K562 (cell line): ENCODE data around the gene CHD6. TPM values are rescaled to one million over a fixed set of nuclear protein-coding genes. Genes with fewer than 3 reads are reported as not detected.

ENCODE experiments used
- ATAC-seq: fragments of 200-7000 bp; cut with Tn5 transposase; 3 replicates; pipeline ENCODE4 v1.9.1; 2020; ENCODE audit warnings: moderate library complexity
- BruUV-seq: library from RNA; stranded (reverse); fragments of 400-500 nt; replicated peaks from 2 replicates; lab custom pipeline; 2021; lab: Mats Ljungman, UMichigan
- CTCF ChIA-PET: fragments of 300-600 bp; formaldehyde crosslinking; extraction: SDS; loops from one replicate; lab custom pipeline; 2021; ENCODE audit warnings: low intra/inter-chr PET ratio; lab: Yijun Ruan, JAX
- POLR2A ChIA-PET: fragments of 300-600, 350-650 bp; sonication (Branson Sonifier 250); formaldehyde crosslinking; extraction: SDS; loops from one replicate; lab custom pipeline; 2021; ENCODE audit warnings: antibody characterized with exemption, inconsistent platforms; lab: Yijun Ruan, JAX
- DNase-seq, 4 experiments: peaks; one replicate each; pipeline versions ENCODE4 v3.0.0 to v3.0.0-alpha.2; 2011 to 2018; ENCODE audit warnings: low spot score in 3 of 4, mixed read lengths in 3 of 4; ENCODE audit errors: extremely low read depth in 1 of 4
- FAIRE-seq: peaks from 2 replicates; lab custom pipeline; 2011; peaks lifted over from hg19 to GRCh38; lab: Jason Lieb, UNC
- H2AFZ ChIP-seq: 2 replicates; pipeline ENCODE4 v1.6.0; 2011; ENCODE audit warnings: low read depth, low read length, control low read depth, inconsistent platforms
- H3K27ac ChIP-seq: fragments of 200-600 bp; 3 replicates; pipeline ENCODE4 v1.8.0; 2011; ENCODE audit warnings: low read depth, mild to moderate bottlenecking, control low read depth, inconsistent platforms, low read length, moderate library complexity, mixed read lengths; ENCODE audit errors: extremely low read depth
- H3K27me3 ChIP-seq, 2 experiments: fragments of 300-600 bp in 1 of 2; 2 replicates in 1 of 2; 3 replicates in 1 of 2; pipeline versions ENCODE4 v1.6.0 to v1.8.0; 2011; ENCODE audit warnings: inconsistent platforms in 2 of 2, low read length in 2 of 2, mild to moderate bottlenecking in 1 of 2, mixed read lengths in 1 of 2, moderate library complexity in 1 of 2; ENCODE audit not compliant: control insufficient read depth in 2 of 2, insufficient read depth in 2 of 2
- H3K36me3 ChIP-seq: fragments of 300-600 bp; 3 replicates; pipeline ENCODE4 v1.8.0; 2011; ENCODE audit warnings: mild to moderate bottlenecking, low read length, inconsistent platforms; ENCODE audit not compliant: control insufficient read depth, insufficient read depth
- H3K4me1 ChIP-seq, 2 experiments: fragments of 200-600 bp in 1 of 2; replicated peaks in 1 of 2; 2 replicates in 1 of 2; 3 replicates in 1 of 2; pipeline versions ENCODE4 v1.5.1 to v1.8.0; 2011; ENCODE audit warnings: inconsistent platforms in 2 of 2, low read length in 2 of 2, mild to moderate bottlenecking in 1 of 2, mixed read lengths in 1 of 2, moderate library complexity in 1 of 2; ENCODE audit not compliant: control insufficient read depth in 2 of 2, insufficient read depth in 2 of 2
- H3K4me2 ChIP-seq: 2 replicates; pipeline ENCODE4 v1.6.1; 2011; ENCODE audit warnings: low read length, control low read depth, inconsistent platforms, mixed read lengths; ENCODE audit not compliant: insufficient read depth
- H3K4me3 ChIP-seq: fragments of 200-600 bp; sonication (generic), shearing (Covaris generic); 2 replicates; pipeline ENCODE4 v1.5.1; 2016; ENCODE audit warnings: control low read depth, inconsistent platforms
- H3K79me2 ChIP-seq: fragments of 200-600 bp; 3 replicates; pipeline ENCODE4 v1.8.0; 2011; ENCODE audit warnings: low read length, inconsistent platforms; ENCODE audit not compliant: control insufficient read depth, insufficient read depth
- H3K9ac ChIP-seq, 2 experiments: 2 replicates each; pipeline versions ENCODE4 v1.6.0 to v1.6.1; 2011; ENCODE audit warnings: low read depth in 2 of 2, low read length in 2 of 2, control low read depth in 1 of 2, inconsistent platforms in 1 of 2, mild to moderate bottlenecking in 1 of 2, mixed read lengths in 1 of 2; ENCODE audit not compliant: insufficient read depth in 1 of 2
- H3K9me1 ChIP-seq: one replicate; pipeline ENCODE4 v1.6.0; 2011; ENCODE audit warnings: inconsistent platforms, mild to moderate bottlenecking, low read length, moderate library complexity; ENCODE audit not compliant: control insufficient read depth, insufficient read depth
- H3K9me3 ChIP-seq: replicated peaks from 2 replicates; pipeline ENCODE4 v1.5.1; 2011; ENCODE audit warnings: low read depth, low read length, inconsistent platforms; ENCODE audit not compliant: control insufficient read depth, insufficient read depth
- H4K20me1 ChIP-seq: replicated peaks from 2 replicates; pipeline ENCODE4 v1.6.1; 2011; ENCODE audit warnings: low read length, inconsistent platforms, mixed read lengths; ENCODE audit not compliant: control insufficient read depth, insufficient read depth
- CBX1 ChIP-seq: sonication (generic); IDR thresholded peaks from 2 replicates; pipeline ENCODE4 v1.6.1; 2016; ENCODE audit warnings: antibody characterized with exemption, low read depth, mild to moderate bottlenecking
- CEBPG ChIP-seq, 3 experiments: fragments of 200-800 bp in 1 of 3; sonication (Bioruptor generic) in 1 of 3; sonication (generic) in 1 of 3; formaldehyde crosslinking in 1 of 3; IDR thresholded peaks in 2 of 3; conservative IDR thresholded peaks in 1 of 3; 2 replicates each; pipeline versions ENCODE4 v1.6.1 to v1.8.0; 2016 to 2022; ENCODE audit warnings: missing compliant biosample characterization in 2 of 3, missing genetic modification characterization in 2 of 3, mild to moderate bottlenecking in 1 of 3, missing genetic modification reagents in 1 of 3
- CREBBP ChIP-seq: IDR thresholded peaks from one replicate; pipeline ENCODE4 v1.6.1; 2012; ENCODE audit warnings: low read depth, mild to moderate bottlenecking, control low read depth, inconsistent platforms, low read length
- KLF10 ChIP-seq: fragments of 250-450 bp; sonication (Bioruptor Pico); IDR thresholded peaks from 2 replicates; pipeline ENCODE4 v1.6.1; 2021; ENCODE audit warnings: matching md5 sums
- MLX ChIP-seq, 2 experiments: fragments of 450-650 bp in 1 of 2; sonication (generic) in 1 of 2; formaldehyde crosslinking; conservative IDR thresholded peaks; 2 replicates each; pipeline versions ENCODE4 v1.4.0 to v1.8.1; 2020 to 2022; ENCODE audit warnings: mild to moderate bottlenecking in 1 of 2, missing genetic modification reagents in 1 of 2
- MNT ChIP-seq, 2 experiments: fragments of 450-650 bp; conservative IDR thresholded peaks; 2 replicates each; pipeline ENCODE4 v1.6.1; 2017; ENCODE audit warnings: mild to moderate bottlenecking in 2 of 2, moderate library complexity in 2 of 2
- PHF20 ChIP-seq: fragments of 450-650 bp; IDR thresholded peaks from 2 replicates; pipeline ENCODE4 v1.6.1; 2018; ENCODE audit not compliant: partially characterized antibody
- SETDB1 ChIP-seq: IDR thresholded peaks from one replicate; pipeline ENCODE4 v1.6.1; 2012; ENCODE audit warnings: low read length, control low read depth, inconsistent platforms
- SMC3 ChIP-seq: conservative IDR thresholded peaks from 2 replicates; pipeline ENCODE4 v1.6.1; 2011; ENCODE audit warnings: low read depth, low read length, improper control_type of control experiment; ENCODE audit not compliant: insufficient read depth
- THRA ChIP-seq: fragments of 450-650 bp; IDR thresholded peaks from 2 replicates; pipeline ENCODE4 v1.6.1; 2017; ENCODE audit warnings: mild to moderate bottlenecking, moderate library complexity
- TOE1 ChIP-seq, 2 experiments: fragments of 450-650 bp in 1 of 2; sonication (generic) in 1 of 2; formaldehyde crosslinking in 1 of 2; IDR thresholded peaks; 2 replicates each; pipeline versions ENCODE4 v1.7.1 to v1.8.0; 2016 to 2022; ENCODE audit warnings: borderline replicate concordance in 2 of 2, mild to moderate bottlenecking in 2 of 2, antibody characterized with exemption in 1 of 2, inconsistent platforms in 1 of 2, low read depth in 1 of 2, missing genetic modification reagents in 1 of 2, moderate library complexity in 1 of 2
- ZBTB7A ChIP-seq: IDR thresholded peaks from 2 replicates; pipeline ENCODE4 v1.6.1; 2011; ENCODE audit warnings: low read depth, mild to moderate bottlenecking, low read length, moderate library complexity, borderline replicate concordance; ENCODE audit not compliant: control insufficient read depth
- ZFP1 ChIP-seq: fragments of 450-650 bp; formaldehyde crosslinking; IDR thresholded peaks from 2 replicates; pipeline ENCODE4 v1.4.0; 2020; ENCODE audit warnings: mild to moderate bottlenecking, mixed read lengths
- ZFPM2 ChIP-seq: fragments of 250-450 bp; sonication (Bioruptor Pico); IDR thresholded peaks from 2 replicates; pipeline ENCODE4 v1.5.1; 2022; ENCODE audit warnings: mild to moderate bottlenecking
- ZNF583 ChIP-seq: fragments of 250-450 bp; sonication (Bioruptor Pico); IDR thresholded peaks from 2 replicates; pipeline ENCODE4 v1.4.0; 2020
- ZNF707 ChIP-seq: fragments of 250-450 bp; sonication (Bioruptor Pico); conservative IDR thresholded peaks from 2 replicates; pipeline ENCODE4 v1.8.0; 2022; ENCODE audit warnings: inconsistent platforms, mild to moderate bottlenecking, moderate library complexity
- ZNF764 ChIP-seq: fragments of 250-450 bp; sonication (Bioruptor Pico); IDR thresholded peaks from 2 replicates; pipeline ENCODE4 v1.4.0; 2020; ENCODE audit warnings: low read depth, mild to moderate bottlenecking, moderate library complexity
- WGBS: fragments of 100-300 bp; shearing (Covaris generic); methylation state at CpG from one replicate; pipeline ENCODE4 v1.1.6; 2016; ENCODE audit warnings: low coverage, mixed read lengths; ENCODE audit not compliant: insufficient coverage; ENCODE audit errors: missing lambda C conversion rate; 5-methylcytosine and 5-hydroxymethylcytosine counted together
- in situ Hi-C: fragments of 300-500 bp; cut with MboI; formaldehyde crosslinking; loops from 4 replicates; pipeline ENCODE4 v1.15.0; 2018; ENCODE audit warnings: inconsistent platforms, mixed read lengths
- intact Hi-C: fragments of 100-400 bp; cut with micrococcal nuclease; formaldehyde crosslinking; loops from 2 replicates; pipeline ENCODE4 v1.14.2; 2022
- polyA plus RNA-seq, 8 experiments: library from polyadenylated mRNA; depleted of rRNA in 4 of 8; stranded (reverse) in 5 of 8; unstranded in 3 of 8; fragments of >200 nt; fragmentation: Nextera tagmentation in 2 of 8; fragmentation: Illumina TruSeq in 1 of 8; extraction: Ambion mirVana in 2 of 8; extraction: Trizol in 1 of 8; gene quantifications; 2 replicates each; pipeline versions ENCODE4 v1.2.1 to v1.2.3, GENCODE V29; 2011 to 2014; ENCODE audit warnings: inconsistent platforms in 1 of 8, missing spikeins in 1 of 8
- total RNA-seq, 7 experiments: library from RNA; depleted of rRNA in 6 of 7; stranded (reverse); fragments of >200 nt in 6 of 7; fragmentation: Illumina TruSeq in 2 of 7; extraction: Trizol in 2 of 7; gene quantifications; 2 replicates each; pipeline versions ENCODE4 v1.2.1 to v1.2.3, GENCODE V29; 2011 to 2021; ENCODE audit warnings: low replicate concordance in 1 of 7

CHD6 gene
- total and polyA plus RNA-seq, 9 of the 15 experiments (the other 6 are each of a cell fraction or from before 2014, with no cell fraction given), result 3.9 to 24.2 (median 12.8) TPM

- no peak for TF ChIP-seq TOE1 (IDR thresholded peaks at IDR 0.05; ENCODE audit: borderline replicate concordance)
- no peak for TF ChIP-seq TOE1 (CRISPR knock-in tag; IDR thresholded peaks at IDR 0.05; ENCODE audit: borderline replicate concordance, low read depth)
These were observed 211.2 kb downstream of the CHD6 start (continued) for GRCh38 chr20:41406896-41407444.

GRCh38 chr20:41406353-41406752 is 211.8 kb downstream of the CHD6 start:
- in situ Hi-C loops, result no loop called here
- CTCF ChIA-PET, result no interaction called here
- H2AFZ ChIP-seq, result no peak overlapping the region
- ATAC-seq, result no peak
- no peak overlapping the region for H3K27ac ChIP-seq
- no peak for TF ChIP-seq ZNF707 (CRISPR knock-in tag)
- no peak for TF ChIP-seq ZBTB7A
- no peak for TF ChIP-seq ZFPM2 (CRISPR knock-in tag)
- no peak for TF ChIP-seq CREBBP
- TF ChIP-seq ZNF764 (CRISPR knock-in tag), result no peak
- no peak for TF ChIP-seq KLF10 (CRISPR knock-in tag)
- TF ChIP-seq MLX (CRISPR knock-in tag; conservative IDR thresholded peaks at IDR 0.05), result no peak
- no peak for TF ChIP-seq CEBPG (CRISPR knock-in tag; IDR thresholded peaks at IDR 0.05)
- TF ChIP-seq CEBPG (tag; conservative IDR thresholded peaks at IDR 0.05 in 1 of 2, IDR thresholded peaks at IDR 0.05 in 1 of 2), result no peak
- no peak for TF ChIP-seq PHF20
- TF ChIP-seq MNT (conservative IDR thresholded peaks at IDR 0.05), result no peak
- TF ChIP-seq ZNF583 (CRISPR knock-in tag), result no peak
- no peak for TF ChIP-seq SMC3
- no peak for TF ChIP-seq THRA
- TF ChIP-seq SETDB1, result no peak
- no peak for TF ChIP-seq CBX1
- no peak for TF ChIP-seq ZFP1 (CRISPR knock-in tag)
- H3K36me3 ChIP-seq, result peaks cover 56% of the 10 kb centered on the region; the same call in 2 of the 3 replicates
- no peaks in the 10 kb centered on the region for H3K9me3 ChIP-seq
- no peaks in the 10 kb centered on the region for H3K27me3 ChIP-seq
- no peak for DNase-seq
- no peaks in the 10 kb centered on the region for H3K79me2 ChIP-seq
- no peaks in the 10 kb centered on the region for H3K9me1 ChIP-seq
- intact Hi-C loops, result no loop called here
- FAIRE-seq, result no peak
- WGBS, result 83% methylated on average over 10 of the region's 10 CpGs
- H3K9ac ChIP-seq, result no peak overlapping the region
- no peak overlapping the region for H3K4me2 ChIP-seq
- BruUV-seq, result no TSS peak
- no peak overlapping the region for H3K4me3 ChIP-seq
- no peaks in the 10 kb centered on the region; the same call in 1 of the 2 replicates for H4K20me1 ChIP-seq
- H3K4me1 ChIP-seq, result peaks cover 0 to 4% of the 10 kb centered on the region in 2 experiments; a peak in 3 of 5 replicates
- POLR2A ChIA-PET, result no interaction called here
